SK-N-MC (cell line): ENCODE measurements around the gene SLC9A3.

Experiments
- EZH2 ChIP-seq: fragments of 200-600 bp; sonication (generic); IDR thresholded peaks from one replicate; pipeline ENCODE4 v1.6.1; 2017; ENCODE audit warnings: antibody characterized with exemption
- FOXP2 ChIP-seq: optimal IDR thresholded peaks from 2 replicates; pipeline ENCODE3; 2011; ENCODE audit warnings: mild to moderate bottlenecking, moderate library complexity; ENCODE audit not compliant: insufficient read depth; ENCODE audit errors: extremely low read length, control extremely low read depth
- POLR2AphosphoS5 ChIP-seq: IDR thresholded peaks from 2 replicates; pipeline ENCODE4 v1.6.1; 2012; ENCODE audit warnings: mild to moderate bottlenecking, low read depth, low read length, borderline replicate concordance

DNA sequence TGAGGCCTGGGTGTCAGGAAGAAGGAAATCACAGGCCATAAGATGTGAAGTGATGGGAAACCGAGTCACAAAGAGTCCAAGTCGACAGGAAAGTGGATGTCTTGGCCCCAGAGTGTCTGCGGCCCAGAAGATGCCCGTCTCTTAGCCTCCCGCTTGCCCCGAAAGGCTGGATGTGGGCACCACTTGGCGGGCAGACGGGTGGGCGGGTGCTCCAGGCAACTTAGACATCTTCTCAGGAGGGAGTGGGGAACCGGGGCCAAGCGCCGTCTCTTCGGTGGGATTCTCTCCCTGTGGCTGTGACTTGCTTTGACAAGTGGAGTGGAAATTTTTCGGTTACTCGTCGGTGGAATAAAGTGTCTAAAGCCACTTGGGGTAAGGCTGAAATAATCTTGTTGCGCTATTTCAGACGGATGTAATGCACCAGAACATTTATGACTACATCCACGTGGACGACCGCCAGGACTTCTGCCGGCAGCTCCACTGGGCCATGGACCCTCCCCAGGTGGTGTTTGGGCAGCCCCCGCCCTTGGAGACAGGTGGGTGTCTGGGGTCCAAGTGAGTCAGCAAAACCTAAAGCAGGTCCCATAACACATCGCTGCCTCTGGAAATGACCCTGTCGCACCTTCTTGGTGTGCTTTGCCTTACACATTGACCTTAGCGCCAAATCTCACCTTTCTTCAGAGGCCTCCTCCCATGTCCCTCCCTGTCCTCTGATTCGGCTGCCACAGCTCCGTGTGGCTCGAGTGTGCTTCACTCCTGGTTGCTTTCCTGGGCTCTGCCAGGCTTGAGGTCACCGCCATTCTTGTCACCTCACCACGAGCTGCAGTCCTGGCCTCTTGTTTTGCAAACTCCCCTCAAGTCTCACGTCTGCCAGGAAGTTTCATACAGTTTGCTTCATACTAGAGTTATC is 101.7 kb downstream of the SLC9A3 start:
- TF ChIP-seq EZH2: no peak
- TF ChIP-seq POLR2AphosphoS5: no peak
- TF ChIP-seq FOXP2: no peak
